HEK293T (cell line): ENCODE data around the gene ZP1.

Source experiments
- BHLHE40 ChIP-seq: fragments of 450-650 bp; IDR thresholded peaks from 2 replicates; pipeline ENCODE4 v1.6.1; 2016; ENCODE audit warnings: mild to moderate bottlenecking, moderate library complexity, borderline replicate concordance
- FOXK2 ChIP-seq: fragments of 450-650 bp; IDR thresholded peaks from 2 replicates; pipeline ENCODE4 v1.6.1; 2016; ENCODE audit warnings: mild to moderate bottlenecking
- FOXM1 ChIP-seq: fragments of 450-650 bp; IDR thresholded peaks from 2 replicates; pipeline ENCODE4 v1.6.1; 2017; ENCODE audit warnings: mild to moderate bottlenecking, borderline replicate concordance
- L3MBTL2 ChIP-seq: fragments of 450-650 bp; conservative IDR thresholded peaks from 2 replicates; pipeline ENCODE4 v1.6.1; 2016; ENCODE audit warnings: mild to moderate bottlenecking
- SP1 ChIP-seq: fragments of 450-650 bp; IDR thresholded peaks from 2 replicates; pipeline ENCODE4 v1.6.1; 2017
- SUZ12 ChIP-seq: fragments of 450-650 bp; IDR thresholded peaks from 2 replicates; pipeline ENCODE4 v1.6.1; 2016; ENCODE audit warnings: mild to moderate bottlenecking

- TF ChIP-seq BHLHE40 (no peak), L3MBTL2 (no peak), FOXK2 (no peak), FOXM1 (no peak), SUZ12 (no peak), SP1 (no peak)
Measured at GRCh38 chr11:60902625-60903024, 35.3 kb downstream of the ZP1 start.
